ENCODE results near the gene CCDC198.

CCDC198 gene

GRCh38 chr14:57464008-57464730 is 29.5 kb downstream of the CCDC198 start:
- DNase-seq (ENCODE audit: low read depth, low spot score): no peak

GRCh38 chr14:57462551-57462950 is 31.1 kb downstream of the CCDC198 start:
- DNase-seq (ENCODE audit: low read depth, low spot score): no peak

- no peak for DNase-seq (ENCODE audit: low read depth, low spot score)
These were observed 31.8 kb downstream of the CCDC198 start for GRCh38 chr14:57461777-57462320.

GRCh38 chr14:57435923-57436322 is 57.7 kb downstream of the CCDC198 start:
- no peak for DNase-seq (ENCODE audit: low read depth, low spot score)

GRCh38 chr14:57420986-57421385 is 72.7 kb downstream of the CCDC198 start:
- DNase-seq (ENCODE audit: low read depth, low spot score): no peak

GRCh38 chr14:57420033-57420432 is 73.6 kb downstream of the CCDC198 start:
- no peak for DNase-seq (ENCODE audit: low read depth, low spot score)
